Ectodermal cell (in vitro differentiated cells): Measurements from ENCODE around the gene SSU72.

ENCODE experiments used
- H3K27ac ChIP-seq: 2 replicates; pipeline ENCODE4 v1.7.0; 2013; ENCODE audit warnings: mild to moderate bottlenecking, low read depth, low read length; ENCODE audit not compliant: insufficient read depth, poor library complexity, severe bottlenecking
- H3K27me3 ChIP-seq: 2 replicates; pipeline ENCODE4 v1.7.0; 2013; ENCODE audit warnings: mild to moderate bottlenecking, low read length; ENCODE audit not compliant: insufficient read depth, control insufficient read depth, poor library complexity, severe bottlenecking
- H3K36me3 ChIP-seq: one replicate; pipeline ENCODE4 v1.7.0; 2013; ENCODE audit warnings: low read length; ENCODE audit not compliant: control insufficient read depth, insufficient read depth
- H3K4me1 ChIP-seq: one replicate; pipeline ENCODE4 v1.7.0; 2013; ENCODE audit warnings: low read length; ENCODE audit not compliant: control insufficient read depth, insufficient read depth
- H3K4me3 ChIP-seq: 2 replicates; pipeline ENCODE4 v1.7.0; 2013; ENCODE audit warnings: low read depth, low read length, control low read depth; ENCODE audit not compliant: insufficient read depth
- H3K9me3 ChIP-seq: 2 replicates; pipeline ENCODE4 v1.7.0; 2013; ENCODE audit warnings: mild to moderate bottlenecking, low read length, moderate library complexity; ENCODE audit not compliant: control insufficient read depth
- WGBS, 2 experiments: methylation state at CpG; one replicate each; pipeline ENCODE4 v1.1.7; 2013; ENCODE audit warnings: missing lambda C conversion rate in 2 of 2; 5-methylcytosine and 5-hydroxymethylcytosine counted together

The SSU72 gene

DNA sequence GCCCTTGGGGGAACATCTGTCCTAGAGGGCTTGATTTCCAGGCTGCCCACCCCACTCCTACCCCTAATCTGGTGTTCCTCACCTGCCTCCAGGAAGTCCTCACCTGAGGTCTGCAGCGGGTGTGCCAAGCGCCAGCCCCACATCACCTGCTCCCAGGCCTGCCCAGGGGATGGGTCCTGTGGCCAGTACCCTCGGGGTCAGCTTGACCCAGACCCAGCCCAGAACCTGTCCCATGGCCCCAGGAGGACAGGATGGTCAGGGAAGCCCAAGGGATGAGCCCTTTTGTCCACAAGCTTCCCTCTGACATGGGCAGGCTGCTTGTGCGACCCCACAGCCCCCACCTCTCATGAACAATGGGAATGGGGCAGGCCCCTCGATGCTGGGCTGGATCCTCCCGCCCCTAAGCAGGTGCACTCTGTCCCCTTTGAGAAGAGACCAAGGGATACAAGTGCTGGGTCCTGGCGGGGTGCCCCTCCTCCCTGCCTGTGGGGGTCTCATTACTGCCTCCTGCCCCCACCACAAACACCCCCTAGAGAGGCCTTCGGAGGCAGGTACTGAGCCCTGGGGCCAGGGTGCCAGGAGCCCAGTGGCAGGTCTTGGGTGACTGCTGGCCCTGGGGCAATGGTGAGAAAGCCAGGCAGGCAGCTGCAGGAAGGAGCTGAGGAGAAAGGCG is 43.9 kb upstream of the SSU72 start:
- Histone ChIP-seq H3K36me3 (peaks cover 4% of the 10 kb centered on the region), H3K4me1 (peaks cover 16% of the 10 kb centered on the region), H3K9me3 (no peaks in the 10 kb centered on the region), H3K27me3 (no peaks in the 10 kb centered on the region), H3K4me3 (no peak overlapping the region), H3K27ac (no peak overlapping the region)
- WGBS, 2 experiments, result 89 to 90% methylated on average over 9 of the region's 9 CpGs

DNA sequence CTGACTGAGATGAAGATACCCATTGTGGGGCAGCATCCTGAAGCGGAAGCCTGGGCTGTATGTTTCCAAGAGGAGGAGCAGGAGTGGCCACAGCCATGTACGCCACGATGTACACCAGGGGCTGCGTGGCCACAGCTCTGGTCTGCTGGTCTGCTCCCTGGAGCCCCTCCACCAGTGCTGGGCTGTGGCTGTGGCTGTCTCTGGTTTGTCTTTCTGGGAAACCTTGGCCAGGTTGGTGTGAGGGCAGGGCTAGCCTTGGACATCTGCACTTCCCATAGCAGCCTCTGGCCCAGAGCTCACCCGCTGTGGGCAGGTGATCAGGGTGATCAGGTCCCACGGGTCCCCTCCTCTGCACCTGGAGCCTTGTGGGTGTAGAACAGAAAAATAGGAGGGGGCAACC is 43.3 kb upstream of the SSU72 start:
- Histone ChIP-seq H3K27ac (no peak overlapping the region), H3K4me1 (peaks cover 16% of the 10 kb centered on the region), H3K36me3 (peaks cover 4% of the 10 kb centered on the region), H3K27me3 (no peaks in the 10 kb centered on the region), H3K4me3 (no peak overlapping the region), H3K9me3 (no peaks in the 10 kb centered on the region)
- WGBS, 2 experiments, result 93 to 97% methylated on average over 6 of the region's 6 CpGs

DNA sequence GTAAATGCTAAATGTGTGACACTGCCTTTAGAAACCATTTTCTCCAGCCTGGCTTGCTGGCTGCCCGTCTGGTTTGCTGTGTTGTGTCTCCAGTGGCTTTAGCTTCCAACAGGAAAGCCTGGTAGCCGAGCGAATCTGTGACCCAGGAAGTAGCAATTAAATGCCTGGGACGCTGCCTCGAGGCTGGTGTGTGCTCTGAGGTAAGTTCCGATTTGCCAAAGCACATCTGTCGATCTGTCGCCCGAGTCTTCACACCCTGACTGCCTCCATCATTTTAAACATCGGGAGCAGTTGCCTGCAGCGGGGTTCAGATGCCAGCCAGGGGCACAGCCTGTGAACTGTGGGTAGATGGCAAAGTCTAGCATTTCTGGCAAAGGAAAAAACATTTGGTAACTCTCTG is 42.9 kb upstream of the SSU72 start:
- peaks cover 16% of the 10 kb centered on the region for H3K4me1 ChIP-seq
- no peak overlapping the region for H3K4me3 ChIP-seq
- no peaks in the 10 kb centered on the region for H3K27me3 ChIP-seq
- H3K36me3 ChIP-seq, result peaks cover 4% of the 10 kb centered on the region
- 95 to 96% methylated on average over 11 of the region's 11 CpGs for WGBS, 2 experiments
- no peaks in the 10 kb centered on the region for H3K9me3 ChIP-seq
- no peak overlapping the region for H3K27ac ChIP-seq

DNA sequence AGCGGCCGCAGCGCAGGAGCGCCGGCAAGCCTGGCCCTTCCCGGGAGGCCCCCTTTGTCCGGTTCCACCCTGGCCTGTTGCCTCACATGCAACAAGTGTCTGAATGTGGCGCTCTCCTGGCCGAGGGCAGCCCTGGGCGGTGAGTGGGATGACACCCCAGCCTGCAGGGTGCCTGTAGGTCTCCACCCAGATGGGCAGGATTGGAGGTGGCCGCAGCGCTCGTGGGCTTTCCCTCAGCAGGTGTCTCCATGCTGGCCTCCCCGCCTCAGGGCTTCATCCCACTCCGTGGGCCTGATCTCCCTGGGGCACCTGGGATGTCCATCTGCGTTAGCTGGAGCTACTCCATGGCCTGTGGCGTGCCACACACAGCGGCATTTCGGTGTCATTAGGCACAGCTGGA is 42.2 kb upstream of the SSU72 start:
- H3K27me3 ChIP-seq, result no peaks in the 10 kb centered on the region
- H3K4me1 ChIP-seq, result peaks cover 16% of the 10 kb centered on the region
- H3K36me3 ChIP-seq, result peaks cover 4% of the 10 kb centered on the region
- peak overlapping the region; percentile 94 for H3K4me3 ChIP-seq
- no peaks in the 10 kb centered on the region for H3K9me3 ChIP-seq
- 85 to 87% methylated on average over 19 of the region's 19 CpGs for WGBS, 2 experiments
- H3K27ac ChIP-seq, result no peak overlapping the region

DNA sequence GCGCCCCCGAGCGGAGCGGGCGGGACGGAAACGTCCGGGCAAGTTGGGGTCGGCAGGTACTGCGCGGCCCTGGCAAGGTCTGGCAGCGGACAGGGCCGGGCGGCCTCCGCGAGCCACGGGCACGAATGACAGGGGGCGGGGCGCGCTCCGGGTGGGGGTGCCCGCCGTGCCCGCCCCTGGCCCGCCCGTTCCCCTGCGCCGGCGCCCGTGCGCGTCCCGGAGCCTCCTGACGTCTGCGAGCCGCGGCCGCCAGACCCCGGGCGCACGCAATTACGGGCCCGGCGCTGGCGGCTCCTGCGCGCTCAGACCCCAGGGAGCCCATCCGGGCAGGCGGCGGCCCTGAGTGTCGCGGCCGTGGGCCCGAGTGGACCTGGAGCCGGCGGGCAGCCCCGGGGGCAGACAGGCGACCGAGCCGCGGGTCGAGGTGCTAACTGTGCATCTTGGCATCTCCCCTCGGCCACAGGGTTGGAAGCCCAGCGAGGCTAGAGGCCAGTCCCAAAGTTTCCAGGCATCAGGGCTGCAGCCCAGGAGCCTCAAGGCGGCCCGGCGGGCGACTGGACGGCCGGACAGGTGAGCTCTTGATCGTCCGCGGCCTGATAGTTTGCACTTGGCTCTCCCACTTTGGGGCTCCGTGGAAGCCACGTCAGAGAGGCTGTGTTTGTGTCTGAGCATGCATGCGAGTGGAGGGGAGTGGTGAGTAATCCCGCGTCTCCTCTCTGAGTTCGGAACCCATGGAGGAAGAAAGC is 41.6 kb upstream of the SSU72 start:
- Histone ChIP-seq H3K4me3 (peak overlapping the region; percentile 94), H3K4me1 (peaks cover 16% of the 10 kb centered on the region), H3K36me3 (peaks cover 4% of the 10 kb centered on the region), H3K27ac (no peak overlapping the region), H3K27me3 (no peaks in the 10 kb centered on the region), H3K9me3 (no peaks in the 10 kb centered on the region)
- 10 to 11% methylated on average over 80 of the region's 80 CpGs for WGBS, 2 experiments

DNA sequence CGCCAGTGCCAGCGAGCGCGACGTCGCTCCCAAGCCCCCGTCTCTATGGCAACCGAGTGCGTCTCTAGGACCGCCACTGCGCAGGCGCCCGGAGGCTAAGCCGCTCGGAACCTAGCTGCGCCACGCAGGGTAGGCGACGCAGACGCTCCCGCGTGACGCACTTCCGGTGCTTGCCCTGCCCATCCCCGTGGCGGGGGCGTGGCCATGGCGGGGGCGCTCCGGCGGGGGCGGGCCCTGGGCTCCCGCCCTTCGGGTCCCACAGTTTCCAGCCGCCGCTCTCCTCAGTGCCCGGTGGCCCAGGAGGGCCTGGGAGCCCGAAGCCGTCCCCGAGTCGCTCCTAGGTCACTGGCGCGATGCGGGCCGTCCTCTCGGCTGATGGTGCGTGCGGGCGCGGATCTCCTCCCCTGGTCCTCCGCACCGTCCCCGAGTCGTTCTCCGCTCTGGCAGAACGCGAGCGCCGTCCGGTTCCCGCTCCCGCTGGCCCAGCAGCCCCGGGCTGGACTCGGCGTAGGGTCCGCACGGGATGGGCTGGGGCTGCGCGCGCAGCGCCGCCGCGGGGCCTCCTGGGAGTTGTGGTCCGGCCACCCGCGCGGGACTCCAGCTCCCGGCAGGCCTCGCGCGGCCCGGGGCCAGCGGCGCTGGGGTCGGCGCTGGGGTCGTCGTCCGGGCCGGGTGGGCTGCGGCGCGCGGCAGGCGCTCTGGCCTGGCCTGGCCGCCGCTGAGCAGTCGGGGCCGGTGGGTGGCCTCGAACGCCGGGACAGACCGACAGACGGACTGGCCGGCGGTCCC is 40.8 kb upstream of the SSU72 start, which contains the start of gene MIB2:
MIB2 (plus strand) TSS at position 245 of the 789 bp plus-strand sequence. CDS start 7,953 bp downstream, outside the sequence.
- Histone ChIP-seq H3K9me3 (no peaks in the 10 kb centered on the region), H3K36me3 (peaks cover 4% of the 10 kb centered on the region), H3K27ac (peak within 1 kb of the TSS; percentile 99), H3K4me1 (peaks cover 16% of the 10 kb centered on the region), H3K27me3 (no peaks in the 10 kb centered on the region), H3K4me3 (peak within 1 kb of the TSS; percentile 94)
- WGBS, 2 experiments, result 0% methylated on average over 107 of the region's 107 CpGs

DNA sequence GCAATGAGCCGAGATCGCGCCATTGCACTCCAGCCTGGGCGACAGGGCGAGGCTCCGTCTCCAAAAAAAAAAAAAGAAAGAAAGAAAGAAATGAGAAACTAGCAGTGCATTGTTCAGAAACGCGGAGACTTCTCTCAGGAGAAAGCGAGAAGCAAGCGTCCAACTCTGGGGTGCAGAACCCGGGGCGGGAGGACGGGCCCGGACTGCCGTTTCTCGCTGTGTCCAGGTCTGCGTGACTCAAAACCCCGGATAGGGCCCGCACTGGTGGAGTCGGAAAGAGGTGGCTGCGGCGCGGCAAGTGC is 40.2 kb upstream of the SSU72 start:
- H3K27ac ChIP-seq, result peak overlapping the region; percentile 57
- WGBS, 2 experiments, result 2% methylated on average over 23 of the region's 23 CpGs

DNA sequence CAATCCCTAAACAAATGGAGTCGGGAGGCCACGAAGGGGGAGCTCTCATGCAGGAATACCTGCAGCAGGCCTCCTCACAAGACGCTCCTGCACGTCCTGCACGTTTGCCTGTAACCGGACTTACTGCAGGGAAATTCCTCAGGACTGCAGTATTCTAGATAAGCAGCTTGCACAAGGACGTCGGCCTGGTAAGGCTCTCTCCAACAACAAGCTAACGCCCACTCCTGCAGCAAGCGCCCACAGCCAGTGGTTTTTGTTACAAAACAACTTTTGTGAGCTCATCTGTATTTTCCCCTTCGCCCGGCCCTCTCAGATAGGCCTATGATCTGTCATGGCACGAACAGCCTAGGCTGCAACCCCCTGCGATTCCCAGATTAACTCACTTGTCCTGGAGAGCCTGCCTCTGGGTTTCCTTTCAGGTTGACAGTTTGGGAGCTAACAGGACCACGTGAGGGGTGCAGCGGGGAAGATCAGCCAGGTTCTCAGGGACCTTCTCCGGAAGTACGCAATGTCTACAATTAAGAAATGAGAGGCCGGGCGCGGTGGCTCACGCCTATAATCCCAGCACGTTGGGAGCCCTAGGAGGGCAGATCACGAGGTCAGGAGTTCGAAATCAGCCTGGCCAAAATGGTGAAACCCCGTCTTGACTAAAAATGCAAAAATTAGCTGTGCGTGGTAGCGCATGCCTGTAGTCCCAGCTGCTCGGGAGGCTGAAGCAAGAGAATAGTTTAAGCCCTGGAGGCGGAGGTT is 39.7 kb upstream of the SSU72 start:
- Histone ChIP-seq H3K4me3 (peak overlapping the region; percentile 94), H3K9me3 (no peaks in the 10 kb centered on the region), H3K4me1 (peaks cover 16% of the 10 kb centered on the region), H3K36me3 (peaks cover 4% of the 10 kb centered on the region), H3K27ac (peak overlapping the region; percentile 57), H3K27me3 (no peaks in the 10 kb centered on the region)
- WGBS, 2 experiments, result 50 to 52% methylated on average over 30 of the region's 30 CpGs

More for the DNA sequence above, 40.2 kb upstream of the SSU72 start:
- peak overlapping the region; percentile 94 for H3K4me3 ChIP-seq
- peaks cover 4% of the 10 kb centered on the region for H3K36me3 ChIP-seq
- peaks cover 16% of the 10 kb centered on the region for H3K4me1 ChIP-seq
- H3K27me3 ChIP-seq, result no peaks in the 10 kb centered on the region
- no peaks in the 10 kb centered on the region for H3K9me3 ChIP-seq

DNA sequence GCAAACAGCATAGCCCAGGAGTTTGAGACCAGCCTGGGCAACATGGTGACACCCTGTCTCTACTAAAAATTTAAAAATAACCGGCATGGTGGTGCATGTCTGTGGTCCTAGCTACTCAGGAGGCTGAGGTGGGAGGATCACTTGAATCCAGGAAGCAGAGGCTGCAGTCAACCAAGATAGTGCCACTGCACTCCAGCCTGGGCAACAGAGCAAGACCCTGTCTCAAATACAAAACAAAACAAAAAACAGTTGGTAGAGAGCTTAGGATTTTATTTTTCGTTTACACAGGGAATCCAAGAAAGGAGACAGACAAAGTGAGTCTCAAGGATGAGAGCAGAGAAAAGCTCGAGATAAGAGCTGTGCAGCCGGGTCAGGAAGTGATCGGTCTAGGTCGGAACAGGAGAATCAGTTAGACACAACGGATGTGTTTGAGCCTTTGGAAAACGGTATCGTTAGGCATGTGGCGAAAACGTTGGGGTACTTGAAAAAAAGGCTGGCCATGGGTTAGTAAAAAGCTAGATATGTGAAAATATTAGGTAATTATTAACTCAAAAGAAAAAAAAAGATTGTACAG is 38.9 kb upstream of the SSU72 start:
- no peak overlapping the region for H3K27ac ChIP-seq
- H3K36me3 ChIP-seq, result peaks cover under 1% of the 10 kb centered on the region
- no peak overlapping the region for H3K4me3 ChIP-seq
- 85 to 87% methylated on average over 11 of the region's 11 CpGs for WGBS, 2 experiments
- no peaks in the 10 kb centered on the region for H3K9me3 ChIP-seq
- H3K4me1 ChIP-seq, result peaks cover 16% of the 10 kb centered on the region
- no peaks in the 10 kb centered on the region for H3K27me3 ChIP-seq
